Lower leg skin (tissue), 4 donors: Measurements from ENCODE around the gene TNFRSF6B. TPM values are rescaled to one million over a fixed set of nuclear protein-coding genes. Genes with fewer than 3 reads are reported as not detected.

Source experiments
- DNase-seq, 2 donors: peaks; one replicate each; pipeline ENCODE4 v3.0.0-alpha.2; 2019; ENCODE audit warnings: low spot score in 2 of 2
- H3K4me3 ChIP-seq: fragments of 200-600 bp; sonication (generic); 2 replicates; pipeline ENCODE4 v1.5.1; 2017; ENCODE audit warnings: mild to moderate bottlenecking, low read depth; ENCODE audit not compliant: poor library complexity, severe bottlenecking
- CTCF ChIP-seq, 3 donors: fragments of 450-650 bp; IDR thresholded peaks; one replicate each; pipeline ENCODE4 v1.5.1; 2016; ENCODE audit warnings: antibody characterized with exemption in 3 of 3, mild to moderate bottlenecking in 3 of 3, moderate library complexity in 2 of 3
- POLR2A ChIP-seq, 2 donors: fragments of 450-650 bp; IDR thresholded peaks; one replicate each; pipeline ENCODE4 v1.6.1; 2016 to 2017; ENCODE audit warnings: antibody characterized with exemption in 2 of 2, mild to moderate bottlenecking in 1 of 2, moderate library complexity in 1 of 2
- WGBS, 2 donors: methylation state at CpG; one replicate each; pipeline ENCODE4 v1.1.5; 2018; 5-methylcytosine and 5-hydroxymethylcytosine counted together
- intact Hi-C: fragments of 100-400 bp; cut with DNase I; formaldehyde crosslinking; loops from one replicate; pipeline ENCODE4 v1.15.0; 2023; ENCODE audit warnings: low total_unique reads
- total RNA-seq, 4 donors: library from RNA; depleted of rRNA; stranded (reverse); fragments of >200 nt; gene quantifications; one replicate each; pipeline ENCODE4 v1.1.0, GENCODE V29; 2016

Gene TNFRSF6B
- total RNA-seq, 4 donors from 2014 or later: 3.0 to 49.5 (median 12.1) TPM

GRCh38 chr20:63708301-63709148 is 12.1 kb downstream of the TNFRSF6B start:
- WGBS, 2 donors: 28 to 44% methylated on average over 31 to 60 of the region's 67 CpGs
- TF ChIP-seq CTCF (IDR thresholded peaks at IDR 0.05) (no peak), POLR2A (IDR thresholded peaks at IDR 0.05) (no peak)
- intact Hi-C loops: no loop called here
- H3K4me3 ChIP-seq: peak overlapping the region; percentile 48
- peak in 1 of 2 donors; percentile 87 for DNase-seq

GRCh38 chr20:63709149-63709527 is 12.7 kb downstream of the TNFRSF6B start:
- intact Hi-C loops: no loop called here
- no peak overlapping the region for H3K4me3 ChIP-seq
- TF ChIP-seq POLR2A (IDR thresholded peaks at IDR 0.05) (no peak), CTCF (IDR thresholded peaks at IDR 0.05) (no peak)
- peak in 1 of 2 donors; percentile 83 for DNase-seq
- 90 to 93% methylated on average over 14 to 17 of the region's 17 CpGs for WGBS, 2 donors

- peak in 1 of 2 donors; percentile 63 for DNase-seq
- TF ChIP-seq POLR2A (IDR thresholded peaks at IDR 0.05) (no peak), CTCF (IDR thresholded peaks at IDR 0.05) (no peak)
- WGBS, 2 donors: 80% methylated on average over 12 of the region's 12 CpGs
- no peak overlapping the region for H3K4me3 ChIP-seq
- intact Hi-C loops: no loop called here
These were observed 14.7 kb downstream of the TNFRSF6B start for GRCh38 chr20:63711085-63711645.

DNA sequence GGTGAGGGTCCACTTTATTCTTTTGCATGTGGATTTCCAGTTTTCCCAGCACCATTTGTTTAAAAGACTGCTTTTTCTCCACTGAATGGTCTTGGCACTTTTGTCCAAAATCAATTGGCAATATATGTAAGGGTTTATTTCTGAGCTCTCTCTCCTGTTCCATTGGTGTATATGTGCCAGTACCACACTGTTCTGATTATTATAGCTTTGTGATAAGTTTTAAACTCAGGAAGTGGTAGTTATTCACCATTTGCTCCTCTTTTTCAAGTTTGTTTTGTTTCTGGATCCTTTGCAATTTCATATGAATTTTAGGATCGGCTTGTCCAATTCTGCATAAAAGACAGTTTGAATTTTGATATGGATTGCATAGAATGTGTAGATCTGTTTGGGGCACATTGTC is 15.7 kb downstream of the TNFRSF6B start:
- 96 to 100% methylated on average over 1 of the region's 1 CpG for WGBS, 2 donors
- no peak for TF ChIP-seq POLR2A (IDR thresholded peaks at IDR 0.05)
- no peak for TF ChIP-seq CTCF (IDR thresholded peaks at IDR 0.05)
- no peak overlapping the region for H3K4me3 ChIP-seq
- no peak for DNase-seq
- intact Hi-C loops: no loop called here

- intact Hi-C loops: no loop called here
- no peak overlapping the region for H3K4me3 ChIP-seq
- TF ChIP-seq POLR2A (IDR thresholded peaks at IDR 0.05) (no peak), CTCF (IDR thresholded peaks at IDR 0.05) (no peak)
- WGBS, 2 donors: 98 to 99% methylated on average over 5 of the region's 5 CpGs
- no peak for DNase-seq
These were observed 18.4 kb downstream of the TNFRSF6B start for GRCh38 chr20:63714858-63715257.
